ENCODE results near the gene DDX17. TPM values are rescaled to one million over a fixed set of nuclear protein-coding genes. Genes with fewer than 3 reads are reported as not detected.
"Not testable (repeated sequence)": the region's sequence is repeated elsewhere in the genome, so short reads cannot be mapped to it uniquely, and the experiment has no call there.

Gene DDX17
- total and polyA plus RNA-seq, 2 of the 8 experiments (the other 6 are each of a cell fraction or from before 2014, with no cell fraction given): 437 to 441 TPM

- not testable (repeated sequence) for H3K9me3 ChIP-seq (ENCODE audit: insufficient read depth in 2 of 2, low read depth in 1 of 2, low read length in 1 of 2); H2BK12ac ChIP-seq (ENCODE audit: low read depth, low read length); H4K5ac ChIP-seq (ENCODE audit: insufficient read length, low read depth, low read length); H3K56ac ChIP-seq (replicated peaks; ENCODE audit: insufficient read length, low read depth, low read length); DNase-seq (ENCODE audit: low read depth in 1 of 2, low spot score in 2 of 2); H2BK20ac ChIP-seq (ENCODE audit: low read length); H2BK5ac ChIP-seq (ENCODE audit: low read depth, low read length); H3K79me1 ChIP-seq (ENCODE audit: low read depth, low read length); H4K8ac ChIP-seq (ENCODE audit: extremely low read depth, insufficient read depth, low read length); H3K27ac ChIP-seq (ENCODE audit: low read depth, low read length); H3K4me2 ChIP-seq (ENCODE audit: insufficient read depth in 1 of 2, low read depth in 2 of 2, low read length in 2 of 2); H3K4me3 ChIP-seq (ENCODE audit: extremely low read depth in 1 of 4, insufficient read depth in 2 of 4, low read depth in 3 of 4, low read length in 4 of 4); H3K9ac ChIP-seq (replicated peaks in 1 of 4; ENCODE audit: extremely low read depth in 1 of 4, low read depth in 3 of 4, low read length in 3 of 4); H3K36me3 ChIP-seq (ENCODE audit: control insufficient read depth in 2 of 4, insufficient read depth in 4 of 4, low read length in 3 of 4); H4K20me1 ChIP-seq (replicated peaks in 1 of 2; ENCODE audit: control insufficient read depth in 1 of 2, insufficient read depth in 2 of 2, low read length in 2 of 2); FAIRE-seq; H3K4me1 ChIP-seq (replicated peaks in 1 of 4; ENCODE audit: control insufficient read depth in 3 of 4, insufficient read depth in 4 of 4, low read length in 3 of 4); H2AK5ac ChIP-seq (ENCODE audit: low read depth, low read length); H3K18ac ChIP-seq (ENCODE audit: extremely low read depth, low read length); H2BK120ac ChIP-seq (replicated peaks; ENCODE audit: low read depth, low read length); H3K23ac ChIP-seq (ENCODE audit: insufficient read length); H3K23me2 ChIP-seq (ENCODE audit: low read depth, low read length); H3K14ac ChIP-seq (ENCODE audit: insufficient read length); H2AFZ ChIP-seq (ENCODE audit: low read length); H3K79me2 ChIP-seq (ENCODE audit: control insufficient read depth in 1 of 2, insufficient read depth in 2 of 2, low read length in 2 of 2); H2BK15ac ChIP-seq (ENCODE audit: low read length); H4K91ac ChIP-seq (replicated peaks; ENCODE audit: insufficient read length, low read length); H3K4ac ChIP-seq (replicated peaks; ENCODE audit: insufficient read length, low read depth, low read length)
- WGBS, 2 experiments (ENCODE audit: extremely low coverage in 1 of 2, insufficient coverage in 1 of 2, insufficient read length in 1 of 2, insufficient replicate concordance in 2 of 2, low coverage in 1 of 2, low lambda C conversion rate in 2 of 2, missing lambda C conversion rate in 1 of 2): 83% methylated on average over 10 of the region's 10 CpGs; no CpG with 5 or more reads in 1 of the 2 experiments
- H3K27me3 ChIP-seq (replicated peaks in 1 of 4; ENCODE audit: control insufficient read depth in 3 of 4, extremely low read depth in 1 of 4, insufficient read depth in 3 of 4, low read length in 3 of 4): peaks cover 0 to 24% (median 12%) of the 10 kb centered on the region in 4 experiments; a peak in 6 of 7 replicates
- ChIA-PET CTCF (ENCODE audit: partially characterized antibody) (interaction anchor here (1.2 to 2.6 kb wide), 3 partner anchors 17 to 56 kb away, joined by 3 to 11 read pairs (median 5); no protein-coding TSS in a partner anchor), POLR2A (ENCODE audit: partially characterized antibody) (interaction anchor here (1.6 to 40.8 kb wide), 2 partner anchors 10 to 19 kb away, joined by 5 to 1102 read pairs; no protein-coding TSS in a partner anchor)
These were observed 35.9 kb downstream of the DDX17 start for GRCh38 chr22:38470179-38470578.
